Measurements from ENCODE around the gene MPZL3.

The MPZL3 gene, protein sequence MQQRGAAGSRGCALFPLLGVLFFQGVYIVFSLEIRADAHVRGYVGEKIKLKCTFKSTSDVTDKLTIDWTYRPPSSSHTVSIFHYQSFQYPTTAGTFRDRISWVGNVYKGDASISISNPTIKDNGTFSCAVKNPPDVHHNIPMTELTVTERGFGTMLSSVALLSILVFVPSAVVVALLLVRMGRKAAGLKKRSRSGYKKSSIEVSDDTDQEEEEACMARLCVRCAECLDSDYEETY

DNA sequence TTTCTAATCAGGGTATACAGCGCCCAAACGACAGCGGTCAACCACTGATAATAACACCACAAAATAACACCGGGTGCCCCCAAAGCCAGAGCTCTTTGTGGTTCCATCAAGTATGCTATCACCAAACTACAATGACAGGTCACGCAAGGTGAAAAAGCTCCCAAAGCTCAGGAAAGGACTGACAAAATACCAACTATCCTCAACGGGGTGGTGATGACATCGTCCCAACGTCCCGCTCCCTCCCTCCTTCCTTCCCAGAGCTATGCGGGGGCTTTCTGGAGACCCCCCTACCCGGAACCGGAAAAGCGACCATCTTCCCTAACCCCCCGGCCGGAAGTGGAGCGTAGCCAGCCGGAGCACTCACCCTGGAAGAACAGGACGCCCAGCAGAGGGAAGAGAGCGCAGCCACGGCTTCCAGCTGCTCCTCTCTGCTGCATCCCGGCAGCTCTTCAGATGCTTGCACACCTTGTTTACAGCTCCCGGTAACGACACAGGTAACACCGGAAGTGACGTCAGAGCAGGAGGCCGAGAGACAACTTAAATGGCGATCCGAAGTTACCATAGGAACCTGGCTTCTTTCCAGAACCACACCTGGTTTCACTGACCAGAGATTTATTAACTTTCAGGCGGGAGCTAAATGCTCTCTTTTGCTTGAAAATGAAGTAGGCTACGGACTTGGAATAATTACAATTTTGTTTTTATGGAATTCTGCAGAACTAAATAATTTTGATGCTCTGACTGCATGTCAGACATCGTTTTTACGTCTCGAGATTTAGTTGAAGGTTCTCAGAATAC, at the start of gene MPZL3:
Gene MPZL3, minus strand, starts transcription at position 508 of the 795 bp plus-strand sequence. Its CDS starts 71 bp downstream, at position 437.
- DNase-seq: peak; percentile 99

DNA sequence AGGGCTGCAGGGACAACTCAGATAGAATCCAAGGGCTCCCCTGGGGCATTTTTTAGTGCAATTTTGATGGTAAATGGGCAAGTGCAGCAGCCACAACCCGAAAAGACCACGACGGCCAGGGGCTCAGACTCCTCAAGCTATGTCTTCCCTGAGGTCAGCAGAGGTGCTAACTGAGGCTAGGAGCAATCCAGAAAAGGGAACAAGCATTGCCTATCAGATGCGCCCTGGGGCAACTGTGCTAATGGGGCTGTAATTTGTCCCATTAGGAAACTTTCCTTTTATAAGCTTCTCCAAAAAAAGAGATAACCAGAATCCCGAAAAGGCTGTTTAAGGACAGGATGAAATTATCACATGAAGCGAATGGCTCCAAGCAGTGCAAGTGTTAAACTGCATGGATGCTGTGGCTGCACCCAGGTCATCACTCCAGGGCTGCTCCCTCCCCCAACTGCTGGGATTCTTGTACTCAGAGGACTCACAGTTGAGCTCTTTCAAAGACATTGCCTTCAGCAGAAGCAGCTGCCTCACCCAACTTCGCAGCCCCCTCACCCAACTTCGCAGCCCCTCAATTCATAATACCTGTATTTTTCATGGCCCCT, 49.5 kb upstream of the MPZL3 start:
- DNase-seq: no peak

DNA sequence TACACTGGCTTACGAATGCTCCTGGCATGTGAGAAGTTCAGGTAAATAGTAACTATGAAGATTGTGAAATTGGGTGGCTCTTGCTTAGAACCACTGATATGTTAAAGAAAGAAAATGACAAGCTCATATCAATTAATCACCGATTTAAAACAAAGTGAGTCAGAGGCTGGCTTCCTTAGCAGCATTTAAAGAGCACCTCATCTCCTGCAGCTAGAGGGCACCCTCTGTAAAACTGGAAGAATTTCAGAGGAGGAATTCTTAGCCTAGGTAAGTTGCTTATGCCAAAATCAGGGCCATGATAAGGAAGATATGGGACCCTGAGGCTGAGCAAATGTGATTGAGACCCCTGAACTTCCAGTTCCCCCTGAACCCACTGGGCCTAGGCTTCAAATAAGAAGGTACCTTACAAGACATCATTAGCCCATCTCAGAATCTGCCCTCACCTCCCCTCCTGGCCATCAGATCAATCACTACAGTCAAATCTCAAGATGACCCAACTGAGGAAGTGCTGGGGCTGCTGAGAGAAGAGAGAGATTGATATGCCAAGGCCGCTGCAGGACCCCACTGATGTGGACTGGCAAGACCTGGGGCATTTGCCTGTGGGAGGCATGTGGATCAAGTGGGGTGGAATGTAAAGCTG, 43.8 kb upstream of the MPZL3 start:
- no peak for DNase-seq

DNA sequence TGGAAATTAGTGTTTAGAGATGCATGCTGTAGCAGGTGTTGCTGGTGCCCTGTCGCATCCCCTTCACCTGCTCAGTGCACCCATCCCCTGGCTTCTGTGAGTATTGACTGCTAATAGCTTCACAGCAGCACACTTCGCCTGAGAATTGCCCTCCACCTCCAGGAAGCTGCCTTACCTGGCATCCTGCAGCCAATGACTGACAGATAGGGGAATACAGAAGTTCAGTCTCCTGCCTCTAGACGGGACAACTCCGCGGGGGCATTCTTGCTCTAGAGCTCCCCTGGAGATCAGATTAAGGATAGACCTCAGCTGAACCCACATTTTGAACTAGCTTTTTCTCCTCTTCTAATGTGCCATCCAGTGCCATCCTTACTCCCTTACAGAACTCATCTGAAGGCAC, 43.0 kb upstream of the MPZL3 start:
- no peak for DNase-seq

DNA sequence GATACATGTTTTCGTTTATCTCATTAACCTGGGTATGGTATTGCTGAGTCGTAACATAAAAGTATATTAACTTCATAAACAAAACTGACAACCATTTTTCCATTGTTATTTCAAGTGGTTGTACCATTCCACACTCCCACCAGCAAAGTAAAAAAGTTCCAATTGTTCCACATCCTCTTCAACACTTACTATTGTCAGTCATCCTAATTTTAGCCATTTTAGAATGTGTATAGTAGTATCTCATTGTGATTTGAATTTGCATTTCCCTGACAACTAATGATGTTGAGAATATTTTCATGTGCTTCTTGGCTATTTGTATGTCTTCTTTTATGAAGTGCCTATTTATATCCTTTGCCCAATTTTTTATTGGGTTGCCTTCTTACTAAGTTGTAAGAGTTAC, 41.9 kb upstream of the MPZL3 start:
- no peak for DNase-seq

DNA sequence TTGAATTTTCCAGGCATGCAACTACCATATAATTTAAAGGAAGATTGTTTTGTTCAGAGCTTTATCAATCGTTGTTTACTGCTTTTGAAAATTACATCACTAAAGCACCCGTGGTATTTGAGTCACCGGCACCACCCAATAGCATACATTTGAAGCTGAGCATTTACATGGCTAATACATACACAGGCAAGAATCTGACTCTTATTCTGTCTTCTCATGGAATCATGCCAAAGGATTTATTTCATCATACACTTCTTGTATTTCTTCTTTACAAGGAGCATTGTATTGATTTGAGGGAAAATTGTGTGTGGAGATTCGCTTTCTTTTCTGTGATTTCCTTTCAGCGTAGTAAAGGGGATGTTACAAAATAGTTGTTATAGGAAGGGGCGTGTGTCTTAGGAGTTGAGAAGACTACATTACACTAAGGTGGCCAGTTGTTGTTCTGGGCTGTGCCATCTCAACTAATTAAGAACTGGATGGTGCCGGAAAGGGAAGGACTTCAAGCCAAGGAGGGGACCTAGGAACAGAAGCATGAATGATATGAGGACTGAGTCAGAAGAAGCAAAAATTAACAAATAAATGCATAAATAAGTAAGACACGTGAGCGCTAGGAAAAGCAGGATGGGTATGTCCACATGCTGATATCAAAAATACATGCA, 39.4 kb upstream of the MPZL3 start:
- no peak for DNase-seq

DNA sequence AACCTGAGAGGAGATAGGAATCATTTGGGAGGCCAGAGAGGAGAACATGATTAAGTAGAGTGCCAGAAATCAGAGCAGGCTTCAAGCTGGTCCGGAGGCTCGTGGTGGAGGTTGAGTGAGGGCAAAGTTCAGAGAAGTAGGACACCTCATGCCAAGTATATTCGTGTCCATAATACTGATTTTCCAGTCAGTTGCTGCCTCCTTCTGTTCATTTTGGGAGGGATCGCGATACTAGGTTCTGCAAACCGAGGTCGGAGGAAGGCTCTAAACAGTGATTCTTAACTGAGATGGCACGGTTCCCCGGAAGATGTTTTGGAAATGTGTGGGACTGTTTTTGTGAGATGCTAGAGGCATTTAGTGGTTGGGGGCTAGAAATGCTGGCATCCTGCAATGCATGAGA, 38.8 kb upstream of the MPZL3 start:
- no peak for DNase-seq

DNA sequence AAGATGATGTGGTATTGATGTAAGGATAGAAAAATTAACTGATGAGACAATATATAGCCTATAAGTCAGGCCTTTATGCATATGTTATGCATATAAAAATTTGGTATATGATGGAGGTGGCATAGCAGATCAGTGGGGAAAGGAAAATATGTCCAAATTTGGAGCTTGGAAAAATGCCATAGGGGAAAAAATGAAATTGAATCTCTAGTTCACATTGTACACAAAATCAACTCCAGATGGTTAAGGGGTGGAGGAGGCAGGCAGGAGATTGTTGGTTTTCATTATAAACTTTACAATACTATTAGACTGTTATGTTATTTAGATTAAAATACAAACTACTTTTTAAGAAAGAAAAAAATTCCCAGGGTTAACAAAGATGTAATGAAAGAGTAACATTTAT, 37.2 kb upstream of the MPZL3 start:
- no peak for DNase-seq

DNA sequence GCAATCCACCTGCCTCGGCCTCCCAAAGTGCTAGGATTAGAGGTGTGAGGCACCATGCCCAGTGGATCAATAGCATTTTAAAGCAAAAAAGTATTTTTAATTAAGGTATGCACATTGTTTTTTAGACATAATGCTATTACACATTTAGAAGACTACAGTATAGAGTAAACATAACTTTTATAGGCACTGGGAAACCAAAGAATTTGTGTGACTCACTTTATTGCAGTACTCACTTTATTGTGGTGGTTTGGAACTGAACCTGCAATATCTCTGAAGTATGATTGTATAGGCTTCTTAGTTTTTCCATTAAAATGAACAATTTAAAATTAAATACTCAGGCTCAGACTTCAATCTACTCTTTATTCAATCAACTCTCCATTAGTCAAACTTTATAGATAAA, 34.8 kb upstream of the MPZL3 start:
- DNase-seq: no peak

DNA sequence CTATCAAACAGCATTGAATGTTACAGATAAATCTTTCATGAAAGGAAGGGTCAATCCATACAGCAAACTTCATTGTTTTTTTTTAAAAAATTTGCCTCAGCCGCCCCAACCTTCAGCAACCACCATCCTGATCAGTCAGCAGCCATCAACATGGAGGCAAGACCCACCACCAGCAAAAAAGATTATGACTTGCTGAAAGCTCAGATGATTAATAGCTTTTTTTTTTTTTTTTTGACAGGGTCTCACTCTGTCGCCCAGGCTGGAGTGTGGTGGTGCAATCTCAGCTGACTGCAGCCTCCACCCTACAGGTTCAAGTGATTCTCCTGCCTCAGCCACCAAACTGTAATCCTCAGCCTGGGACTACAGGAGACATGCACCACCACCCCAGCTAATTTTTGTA, 34.4 kb upstream of the MPZL3 start:
- no peak for DNase-seq

DNA sequence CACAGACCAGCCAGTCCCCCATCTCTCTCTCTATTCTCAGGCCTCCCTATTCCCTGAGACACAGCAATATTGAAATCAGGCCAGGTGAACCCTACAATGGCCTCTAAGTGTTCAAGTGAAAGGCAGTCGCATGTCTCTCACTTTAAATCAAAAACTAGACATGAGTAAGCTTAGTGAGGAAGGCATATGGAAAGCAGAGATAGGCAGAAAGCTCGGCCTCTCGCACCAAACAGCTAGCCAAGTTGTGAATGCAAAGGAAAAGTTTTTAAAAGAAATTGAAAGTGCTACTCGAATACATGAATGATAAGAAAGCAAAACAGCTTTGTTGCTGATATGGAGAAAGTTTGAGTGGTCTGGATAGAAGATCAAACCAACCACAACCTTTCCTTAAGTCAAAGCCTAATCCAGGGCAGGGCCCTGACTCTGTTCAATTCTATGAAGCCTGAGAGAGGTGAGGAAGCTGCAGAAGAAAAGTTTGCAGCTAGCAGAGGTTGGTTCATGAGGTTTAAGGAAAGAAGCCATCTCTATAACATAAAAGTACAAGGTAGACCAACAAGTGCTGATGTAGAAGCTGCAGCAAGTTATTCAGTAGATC, 31.7 kb upstream of the MPZL3 start:
- DNase-seq: no peak

DNA sequence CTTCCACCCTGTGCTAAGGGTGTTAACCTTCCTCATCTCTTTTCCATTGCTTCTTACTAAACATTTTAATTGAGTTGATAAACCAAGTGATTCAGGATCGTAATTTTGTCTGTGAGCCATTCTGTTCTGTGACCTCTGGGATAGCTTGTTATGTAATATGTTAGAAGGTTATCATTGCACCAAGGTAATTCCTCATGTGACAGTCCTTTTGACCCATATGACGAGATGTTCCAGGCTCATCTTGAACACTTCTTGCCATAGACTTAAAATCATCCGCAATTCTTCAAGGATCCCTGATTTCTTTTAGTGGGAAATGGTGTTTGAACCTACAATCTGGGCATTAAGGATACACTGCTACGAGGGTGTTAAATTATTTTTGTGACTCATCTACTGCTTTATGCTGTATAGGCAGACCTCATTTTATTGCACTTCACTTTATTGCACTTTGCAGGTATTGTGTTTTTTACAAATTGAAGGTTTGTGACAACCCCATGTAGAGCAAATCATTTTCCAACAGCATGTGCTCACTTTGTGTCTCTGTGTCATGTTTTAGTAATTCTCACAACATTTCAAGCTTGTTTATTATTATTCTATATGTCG, 31.0 kb upstream of the MPZL3 start:
- no peak for DNase-seq

DNA sequence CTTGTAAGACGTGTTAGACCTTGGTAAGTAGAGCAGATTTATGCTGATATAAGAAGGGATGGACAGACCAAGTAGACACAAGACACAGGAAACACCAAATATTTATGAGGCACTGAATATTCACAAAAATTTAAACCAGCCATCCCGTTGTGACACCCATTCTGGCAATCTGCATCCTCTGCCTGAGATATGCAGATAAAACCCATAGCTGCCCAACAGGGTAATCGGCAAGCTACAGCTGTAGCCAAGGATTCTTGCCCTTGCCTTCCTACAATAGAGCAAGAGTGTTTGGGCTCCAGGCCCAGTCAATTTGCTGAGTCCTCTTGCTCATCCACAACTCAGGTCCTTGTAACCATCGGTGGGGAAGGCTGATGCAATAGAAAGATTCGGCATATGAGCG, 30.4 kb upstream of the MPZL3 start:
- DNase-seq: no peak

DNA sequence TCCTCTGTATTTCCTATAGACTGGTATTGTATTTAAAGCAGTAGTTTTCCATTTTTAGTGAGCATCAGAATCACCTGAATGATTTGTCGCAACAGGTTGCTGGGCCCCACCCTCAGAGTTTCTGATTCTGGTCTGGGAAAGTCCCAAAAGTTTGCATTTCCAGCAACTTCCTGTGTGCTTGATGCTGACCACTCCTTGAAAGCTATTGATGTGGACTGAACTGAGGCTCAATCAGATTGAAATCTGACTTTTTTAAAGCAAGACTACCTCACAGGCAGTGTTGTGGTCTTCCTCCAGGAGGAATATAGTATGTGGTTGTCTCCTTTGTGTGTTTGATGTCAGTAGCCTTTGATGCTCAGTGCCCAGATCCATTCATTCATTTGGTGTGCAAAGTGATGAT, 29.1 kb upstream of the MPZL3 start:
- DNase-seq: no peak

DNA sequence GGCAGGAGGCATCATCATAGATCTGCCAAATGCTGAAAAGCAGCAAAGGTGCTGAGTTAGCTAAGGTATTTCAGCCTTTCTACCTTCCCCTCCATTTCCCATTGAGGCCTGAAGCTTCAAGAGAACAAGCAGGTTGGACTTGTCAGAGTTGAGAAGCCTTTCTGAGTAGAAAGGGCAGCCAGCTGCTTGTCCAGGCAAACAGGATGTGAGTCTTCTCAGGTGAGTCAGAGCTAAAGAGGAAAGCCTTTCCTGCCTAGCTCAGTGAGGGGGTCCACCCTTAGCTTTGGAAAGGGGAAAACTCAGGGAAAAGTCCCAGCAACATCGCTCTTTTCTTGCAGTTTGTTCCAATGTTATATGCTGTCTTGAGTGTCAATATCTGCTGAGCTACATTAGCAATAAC, 25.1 kb upstream of the MPZL3 start:
- no peak for DNase-seq

DNA sequence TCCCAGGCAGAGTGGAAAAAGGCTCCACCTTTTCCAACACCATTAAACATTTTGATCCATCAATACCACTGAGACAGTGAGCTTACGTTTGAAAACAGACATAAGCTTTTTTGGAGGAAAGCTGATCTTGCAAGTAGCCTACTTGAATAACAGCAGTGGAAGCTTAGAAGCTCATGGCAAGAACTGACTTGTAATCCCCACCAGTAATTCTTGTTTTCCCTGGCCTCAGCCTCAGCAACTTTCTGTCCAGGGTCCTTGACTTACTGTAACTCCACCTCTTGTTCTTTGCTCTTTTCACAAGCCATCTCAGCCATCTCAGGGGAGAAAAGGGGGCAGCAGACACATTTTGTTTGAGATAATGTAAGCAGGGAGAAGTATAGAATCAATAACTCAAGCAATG, 24.3 kb upstream of the MPZL3 start:
- no peak for DNase-seq

DNA sequence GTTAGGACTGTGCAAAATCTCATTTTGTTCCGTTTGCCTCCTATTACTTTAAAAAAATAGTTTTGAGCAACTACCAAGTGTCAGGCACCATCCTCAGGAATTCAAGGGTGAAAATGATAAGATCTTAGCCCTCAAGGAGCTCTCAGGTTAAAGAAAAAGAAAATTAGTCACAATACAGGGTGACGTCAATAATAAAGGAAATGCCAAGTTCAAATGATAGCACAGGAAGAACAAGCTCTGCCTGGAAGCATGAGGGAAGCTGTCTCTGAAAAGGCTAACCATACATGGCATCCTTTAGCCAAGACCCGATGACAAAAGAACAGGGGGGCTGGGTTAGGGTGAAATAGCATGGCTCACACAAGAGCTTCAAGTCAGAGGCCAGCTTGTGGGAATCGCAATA, 23.0 kb upstream of the MPZL3 start:
- DNase-seq: no peak

DNA sequence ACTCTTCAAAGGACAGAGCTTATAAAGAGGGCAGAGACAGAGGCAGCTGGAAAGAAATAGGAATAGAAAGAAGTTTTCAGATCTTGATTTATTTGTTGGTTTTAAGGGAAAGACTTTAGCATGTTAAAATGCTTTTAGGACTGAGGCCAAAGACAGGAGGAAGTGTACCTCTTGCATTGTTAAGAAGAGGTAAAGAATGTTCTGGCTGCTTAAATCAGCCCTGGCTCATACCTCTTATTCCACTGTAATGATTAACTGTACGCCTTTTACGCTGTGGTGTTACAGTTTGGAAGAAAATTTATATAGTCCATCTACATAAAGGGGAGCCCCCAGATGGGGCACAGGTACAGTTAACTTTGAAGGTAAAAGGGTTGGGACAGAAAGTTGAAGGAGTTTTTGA, 22.0 kb upstream of the MPZL3 start:
- no peak for DNase-seq

DNA sequence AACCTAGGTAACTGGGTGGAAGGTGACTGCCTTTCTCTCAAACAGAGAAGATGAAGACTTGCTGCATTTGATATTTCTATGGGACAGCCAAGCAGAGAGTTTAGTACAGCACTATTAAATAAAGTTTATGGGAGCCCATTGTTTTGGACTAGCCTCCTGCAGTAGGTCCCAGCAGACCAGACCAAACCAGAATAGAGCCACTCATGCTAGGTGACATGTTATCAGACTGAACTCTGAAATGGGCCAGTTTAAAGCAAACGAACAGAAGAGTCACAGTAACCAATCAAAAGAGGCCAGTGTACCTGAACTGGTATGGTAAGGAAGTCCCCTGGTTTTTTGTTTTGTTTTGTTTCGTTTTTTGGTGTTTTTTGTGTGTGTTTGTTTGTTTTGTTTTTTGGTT, 19.8 kb upstream of the MPZL3 start:
- no peak for DNase-seq

DNA sequence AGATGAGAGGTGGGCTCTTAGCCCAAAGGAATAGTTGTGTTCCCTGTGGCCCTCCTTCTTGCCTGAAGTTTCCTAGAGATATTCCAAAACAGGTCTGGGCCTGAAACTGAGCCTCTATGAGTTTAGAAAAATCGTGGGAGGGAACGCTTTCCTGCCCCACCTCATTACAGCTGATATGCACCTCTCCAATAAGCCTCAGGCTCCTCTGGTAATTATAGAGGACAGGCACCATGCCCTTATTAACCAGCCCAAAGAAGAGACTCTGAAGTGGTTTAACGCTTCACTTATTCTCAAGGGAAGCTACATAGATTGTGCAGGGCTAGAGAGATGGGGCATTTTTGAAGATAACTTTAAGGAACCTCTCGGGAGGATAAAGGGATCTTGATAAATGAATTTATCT, 15.3 kb upstream of the MPZL3 start:
- DNase-seq: no peak

DNA sequence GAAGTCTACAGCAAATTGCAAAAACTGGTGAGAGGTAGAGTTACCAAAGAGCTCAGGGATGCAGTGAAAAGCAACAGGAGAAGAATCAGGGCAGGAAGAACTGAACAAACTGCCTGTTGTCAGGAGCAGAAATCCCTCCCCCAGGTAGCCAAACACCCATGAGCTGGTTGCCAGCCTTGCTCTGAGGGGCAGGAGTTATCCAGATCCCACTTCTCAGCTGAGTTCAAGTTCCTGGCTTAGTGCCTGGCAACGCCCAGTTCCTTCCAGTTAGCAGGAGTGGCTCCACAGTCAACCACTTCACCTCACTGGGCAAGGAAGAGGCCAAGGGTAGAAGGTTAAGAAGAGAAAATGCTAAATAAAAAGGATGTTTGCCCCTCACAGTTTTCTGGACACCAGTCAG, 13.8 kb upstream of the MPZL3 start:
- no peak for DNase-seq

Measured in NCI-H1092 treated with DMSO at 0.1 percent for 48 hours (cell line).